Measurements from ENCODE around the gene SPPL2B. TPM values are rescaled to one million over a fixed set of nuclear protein-coding genes. Genes with fewer than 3 reads are reported as not detected.

The SPPL2B gene
- polyA plus RNA-seq, 1 donor from 2014 or later = 68.7 TPM

DNA sequence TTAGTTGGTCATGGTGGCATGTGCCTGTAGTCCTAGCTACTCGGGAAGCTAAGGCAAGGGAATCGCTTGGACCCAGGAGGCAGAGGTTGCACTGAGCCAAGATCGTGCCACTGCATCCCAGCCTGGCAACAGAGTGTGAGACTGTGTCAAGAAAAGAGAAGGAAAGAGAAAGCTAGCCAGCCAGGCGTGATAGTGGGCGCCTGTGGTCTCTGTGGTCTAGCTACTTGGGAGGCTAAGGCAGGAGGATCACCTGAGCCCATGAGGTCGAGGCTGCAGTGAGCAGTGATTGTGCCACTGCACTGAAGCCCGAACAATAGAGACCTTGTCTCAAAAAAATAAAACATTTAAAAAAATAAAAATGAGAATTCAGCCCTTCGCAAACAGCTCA is 65.6 kb downstream of the SPPL2B start:
- H3K27ac ChIP-seq (ENCODE audit: low read length) = no peak overlapping the region
- no peaks in the 10 kb centered on the region for H3K9me2 ChIP-seq (ENCODE audit: insufficient read depth, low read length)
- H4K20me1 ChIP-seq (ENCODE audit: insufficient read depth) = no peaks in the 10 kb centered on the region
- no peaks in the 10 kb centered on the region for H3K9me3 ChIP-seq (ENCODE audit: low read length)
- H3K9ac ChIP-seq (ENCODE audit: low read length) = no peak overlapping the region
- no peak overlapping the region for H2AFZ ChIP-seq (ENCODE audit: low read depth, low read length)
- TF ChIP-seq EZH2 (IDR thresholded peaks at IDR 0.05; ENCODE audit: borderline replicate concordance, insufficient read depth, low read length, poor library complexity, severe bottlenecking) = no peak
- TF ChIP-seq, protein P1, sequence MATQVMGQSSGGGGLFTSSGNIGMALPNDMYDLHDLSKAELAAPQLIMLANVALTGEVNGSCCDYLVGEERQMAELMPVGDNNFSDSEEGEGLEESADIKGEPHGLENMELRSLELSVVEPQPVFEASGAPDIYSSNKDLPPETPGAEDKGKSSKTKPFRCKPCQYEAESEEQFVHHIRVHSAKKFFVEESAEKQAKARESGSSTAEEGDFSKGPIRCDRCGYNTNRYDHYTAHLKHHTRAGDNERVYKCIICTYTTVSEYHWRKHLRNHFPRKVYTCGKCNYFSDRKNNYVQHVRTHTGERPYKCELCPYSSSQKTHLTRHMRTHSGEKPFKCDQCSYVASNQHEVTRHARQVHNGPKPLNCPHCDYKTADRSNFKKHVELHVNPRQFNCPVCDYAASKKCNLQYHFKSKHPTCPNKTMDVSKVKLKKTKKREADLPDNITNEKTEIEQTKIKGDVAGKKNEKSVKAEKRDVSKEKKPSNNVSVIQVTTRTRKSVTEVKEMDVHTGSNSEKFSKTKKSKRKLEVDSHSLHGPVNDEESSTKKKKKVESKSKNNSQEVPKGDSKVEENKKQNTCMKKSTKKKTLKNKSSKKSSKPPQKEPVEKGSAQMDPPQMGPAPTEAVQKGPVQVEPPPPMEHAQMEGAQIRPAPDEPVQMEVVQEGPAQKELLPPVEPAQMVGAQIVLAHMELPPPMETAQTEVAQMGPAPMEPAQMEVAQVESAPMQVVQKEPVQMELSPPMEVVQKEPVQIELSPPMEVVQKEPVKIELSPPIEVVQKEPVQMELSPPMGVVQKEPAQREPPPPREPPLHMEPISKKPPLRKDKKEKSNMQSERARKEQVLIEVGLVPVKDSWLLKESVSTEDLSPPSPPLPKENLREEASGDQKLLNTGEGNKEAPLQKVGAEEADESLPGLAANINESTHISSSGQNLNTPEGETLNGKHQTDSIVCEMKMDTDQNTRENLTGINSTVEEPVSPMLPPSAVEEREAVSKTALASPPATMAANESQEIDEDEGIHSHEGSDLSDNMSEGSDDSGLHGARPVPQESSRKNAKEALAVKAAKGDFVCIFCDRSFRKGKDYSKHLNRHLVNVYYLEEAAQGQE (IDR thresholded peaks at IDR 0.05; ENCODE audit: borderline replicate concordance) = no peak
- TF ChIP-seq TAF1 (IDR thresholded peaks at IDR 0.05; ENCODE audit: low read depth) = no peak
- TF ChIP-seq RAD21 (conservative IDR thresholded peaks at IDR 0.05) = no peak
- no peak for TF ChIP-seq POLR2AphosphoS5 (IDR thresholded peaks at IDR 0.05)
- no peak for TF ChIP-seq EP300 (conservative IDR thresholded peaks at IDR 0.05; ENCODE audit: poor library complexity, severe bottlenecking)
- TF ChIP-seq, protein P2, sequence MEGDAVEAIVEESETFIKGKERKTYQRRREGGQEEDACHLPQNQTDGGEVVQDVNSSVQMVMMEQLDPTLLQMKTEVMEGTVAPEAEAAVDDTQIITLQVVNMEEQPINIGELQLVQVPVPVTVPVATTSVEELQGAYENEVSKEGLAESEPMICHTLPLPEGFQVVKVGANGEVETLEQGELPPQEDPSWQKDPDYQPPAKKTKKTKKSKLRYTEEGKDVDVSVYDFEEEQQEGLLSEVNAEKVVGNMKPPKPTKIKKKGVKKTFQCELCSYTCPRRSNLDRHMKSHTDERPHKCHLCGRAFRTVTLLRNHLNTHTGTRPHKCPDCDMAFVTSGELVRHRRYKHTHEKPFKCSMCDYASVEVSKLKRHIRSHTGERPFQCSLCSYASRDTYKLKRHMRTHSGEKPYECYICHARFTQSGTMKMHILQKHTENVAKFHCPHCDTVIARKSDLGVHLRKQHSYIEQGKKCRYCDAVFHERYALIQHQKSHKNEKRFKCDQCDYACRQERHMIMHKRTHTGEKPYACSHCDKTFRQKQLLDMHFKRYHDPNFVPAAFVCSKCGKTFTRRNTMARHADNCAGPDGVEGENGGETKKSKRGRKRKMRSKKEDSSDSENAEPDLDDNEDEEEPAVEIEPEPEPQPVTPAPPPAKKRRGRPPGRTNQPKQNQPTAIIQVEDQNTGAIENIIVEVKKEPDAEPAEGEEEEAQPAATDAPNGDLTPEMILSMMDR (IDR thresholded peaks at IDR 0.05; ENCODE audit: poor library complexity, severe bottlenecking) = no peak
- TF ChIP-seq SMC3 (conservative IDR thresholded peaks at IDR 0.05; ENCODE audit: poor library complexity) = no peak
- TF ChIP-seq MXI1 (conservative IDR thresholded peaks at IDR 0.05; ENCODE audit: poor library complexity, severe bottlenecking) = no peak
- H3K4me2 ChIP-seq (ENCODE audit: low read length) = no peak overlapping the region
- H3K79me2 ChIP-seq (replicated peaks; ENCODE audit: insufficient read depth, low read length) = no peaks in the 10 kb centered on the region
- no peak overlapping the region for H3K4me3 ChIP-seq (ENCODE audit: low read length)
- H3K36me3 ChIP-seq (ENCODE audit: insufficient read depth, low read length) = no peaks in the 10 kb centered on the region
- H3F3A ChIP-seq (ENCODE audit: insufficient read depth, low read length, poor library complexity, severe bottlenecking) = no peaks in the 10 kb centered on the region
- no peaks in the 10 kb centered on the region for H3K27me3 ChIP-seq (ENCODE audit: insufficient read depth, low read depth, low read length)

DNA sequence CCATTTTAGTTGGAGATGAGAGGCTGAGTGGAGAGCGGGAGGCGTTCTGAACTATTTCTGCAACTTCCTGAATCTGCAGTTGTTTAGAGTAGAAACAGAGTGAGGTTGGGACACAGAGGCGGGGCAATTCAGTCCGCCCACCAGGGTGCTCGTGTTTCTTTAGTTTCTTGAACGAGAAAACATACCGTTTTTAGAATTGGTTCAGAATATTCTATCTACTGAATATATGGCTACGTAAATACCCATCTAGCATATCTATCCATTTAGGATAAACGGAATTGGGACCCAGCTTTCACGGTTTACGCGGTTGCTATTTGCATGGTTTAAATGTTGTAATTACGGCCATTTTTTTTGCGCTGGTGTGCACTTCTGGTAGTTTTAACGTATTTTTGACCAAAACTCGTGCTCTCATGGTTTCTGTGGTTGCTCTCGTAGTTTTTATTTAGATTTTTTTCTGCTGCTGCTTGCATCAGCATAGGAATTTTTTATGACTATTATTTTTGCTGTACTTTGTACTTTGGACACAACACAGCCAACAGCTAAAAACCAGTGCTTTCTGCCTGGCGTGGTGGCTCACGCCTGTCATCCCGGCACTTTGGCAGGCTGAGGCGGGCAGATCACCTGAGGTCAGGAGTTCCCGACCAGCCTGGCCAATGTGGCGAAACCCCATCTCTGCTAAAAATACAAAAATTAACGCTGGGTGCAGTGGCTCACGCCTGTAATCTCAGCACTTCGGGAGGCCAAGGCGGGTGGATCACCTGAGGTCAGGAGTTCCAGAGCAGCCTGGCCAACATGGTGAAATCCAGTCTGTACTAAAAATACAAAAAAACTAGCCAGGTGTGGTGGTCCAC is 66.2 kb downstream of the SPPL2B start:
- Histone ChIP-seq H3K9me3 (ENCODE audit: low read length) (no peaks in the 10 kb centered on the region), H3K27me3 (ENCODE audit: insufficient read depth, low read depth, low read length) (no peaks in the 10 kb centered on the region), H3K4me2 (ENCODE audit: low read length) (no peak overlapping the region), H3K9ac (ENCODE audit: low read length) (no peak overlapping the region), H3K27ac (ENCODE audit: low read length) (no peak overlapping the region), H3K36me3 (ENCODE audit: insufficient read depth, low read length) (no peaks in the 10 kb centered on the region), H3K9me2 (ENCODE audit: insufficient read depth, low read length) (no peaks in the 10 kb centered on the region), H3K4me3 (ENCODE audit: low read length) (no peak overlapping the region), H4K20me1 (ENCODE audit: insufficient read depth) (no peaks in the 10 kb centered on the region), H3K79me2 (replicated peaks; ENCODE audit: insufficient read depth, low read length) (no peaks in the 10 kb centered on the region), H2AFZ (ENCODE audit: low read depth, low read length) (no peak overlapping the region), H3F3A (ENCODE audit: insufficient read depth, low read length, poor library complexity, severe bottlenecking) (no peaks in the 10 kb centered on the region)
- TF ChIP-seq TAF1 (IDR thresholded peaks at IDR 0.05; ENCODE audit: low read depth) (no peak), POLR2AphosphoS5 (IDR thresholded peaks at IDR 0.05) (no peak), RAD21 (conservative IDR thresholded peaks at IDR 0.05) (no peak), EZH2 (IDR thresholded peaks at IDR 0.05; ENCODE audit: borderline replicate concordance, insufficient read depth, low read length, poor library complexity, severe bottlenecking) (no peak), SMC3 (conservative IDR thresholded peaks at IDR 0.05; ENCODE audit: poor library complexity) (no peak), EP300 (conservative IDR thresholded peaks at IDR 0.05; ENCODE audit: poor library complexity, severe bottlenecking) (no peak), MXI1 (conservative IDR thresholded peaks at IDR 0.05; ENCODE audit: poor library complexity, severe bottlenecking) (no peak)
- TF ChIP-seq, protein P1 (IDR thresholded peaks at IDR 0.05; ENCODE audit: borderline replicate concordance) = no peak
- TF ChIP-seq, protein P2 (IDR thresholded peaks at IDR 0.05; ENCODE audit: poor library complexity, severe bottlenecking) = no peak
